CD4-positive, CD25-positive, alpha-beta regulatory T cell (primary cell): Measurements from ENCODE around the gene PHF19. TPM values are rescaled to one million over a fixed set of nuclear protein-coding genes. Genes with fewer than 3 reads are reported as not detected.

Experiments
- ATAC-seq, 2 donors: fragments of 150-1000 bp; cut with Tn5 transposase; one replicate each; pipeline ENCODE4 v1.10.0; 2021; ENCODE audit warnings: low read depth in 2 of 2, moderate number of reproducible peaks in 2 of 2, moderate library complexity in 1 of 2
- DNase-seq, 3 donors: peaks; one replicate each; pipeline versions ENCODE4 v3.0.0 to v3.0.0-alpha.2; 2012 to 2022; ENCODE audit warnings: mixed read lengths in 1 of 3
- H3K27ac ChIP-seq: one replicate; pipeline ENCODE4 v1.7.0; 2013; ENCODE audit warnings: mild to moderate bottlenecking, low read length; ENCODE audit not compliant: insufficient read depth, poor library complexity, severe bottlenecking
- H3K27me3 ChIP-seq: one replicate; pipeline ENCODE4 v1.7.0; 2013; ENCODE audit warnings: low read length; ENCODE audit not compliant: control insufficient read depth, insufficient read depth
- H3K36me3 ChIP-seq: one replicate; pipeline ENCODE4 v1.7.0; 2013; ENCODE audit warnings: mild to moderate bottlenecking, low read length, moderate library complexity; ENCODE audit not compliant: control insufficient read depth, insufficient read depth
- H3K4me1 ChIP-seq: 2 replicates; pipeline ENCODE4 v1.7.0; 2013; ENCODE audit warnings: mild to moderate bottlenecking, low read length; ENCODE audit not compliant: insufficient read depth, control insufficient read depth, poor library complexity, severe bottlenecking
- H3K4me3 ChIP-seq: one replicate; pipeline ENCODE4 v1.7.0; 2013; ENCODE audit warnings: low read depth, mild to moderate bottlenecking, low read length, moderate library complexity
- H3K9me3 ChIP-seq, 2 experiments: 1 replicate in 1 of 2; 2 replicates in 1 of 2; pipeline ENCODE4 v1.7.0; 2013; ENCODE audit warnings: low read length in 2 of 2, mild to moderate bottlenecking in 1 of 2, moderate library complexity in 1 of 2; ENCODE audit not compliant: control insufficient read depth in 2 of 2
- H3K27ac Mint-ChIP-seq, 3 donors: one replicate each; pipeline ENCODE4 v1.8.0; 2020 to 2022; ENCODE audit warnings: mild to moderate bottlenecking in 3 of 3, mixed read lengths in 3 of 3, moderate library complexity in 2 of 3
- H3K27me3 Mint-ChIP-seq: one replicate; pipeline ENCODE4 v1.8.0; 2022; ENCODE audit warnings: mild to moderate bottlenecking, mixed read lengths
- H3K36me3 Mint-ChIP-seq: one replicate; pipeline ENCODE4 v1.8.0; 2020; ENCODE audit warnings: mixed read lengths
- H3K4me1 Mint-ChIP-seq, 4 donors: one replicate each; pipeline ENCODE4 v1.8.0; 2020 to 2022; ENCODE audit warnings: mixed read lengths in 4 of 4, mild to moderate bottlenecking in 1 of 4
- H3K4me3 Mint-ChIP-seq, 4 donors: one replicate each; pipeline ENCODE4 v1.8.0; 2020 to 2022; ENCODE audit warnings: mild to moderate bottlenecking in 4 of 4, mixed read lengths in 4 of 4, moderate library complexity in 3 of 4
- H3K9me3 Mint-ChIP-seq, 7 donors: one replicate each; pipeline ENCODE4 v1.8.0; 2020 to 2022; ENCODE audit warnings: mixed read lengths in 7 of 7, mild to moderate bottlenecking in 3 of 7, moderate library complexity in 2 of 7
- polyA plus RNA-seq, 4 donors: library from polyadenylated mRNA; unstranded; fragments of 300-500 nt; fragmentation: Illumina TruSeq; gene quantifications; one replicate each; pipeline ENCODE4 v1.2.3, GENCODE V29; 2021
- total RNA-seq: library from RNA; stranded (reverse); gene quantifications from one replicate; pipeline ENCODE4 v1.2.3, GENCODE V29; 2022

The PHF19 gene
- total RNA-seq = 149 TPM
- polyA plus RNA-seq = 10 to 100 TPM; 21.4 to 43.2 (median 31.9) TPM

DNA sequence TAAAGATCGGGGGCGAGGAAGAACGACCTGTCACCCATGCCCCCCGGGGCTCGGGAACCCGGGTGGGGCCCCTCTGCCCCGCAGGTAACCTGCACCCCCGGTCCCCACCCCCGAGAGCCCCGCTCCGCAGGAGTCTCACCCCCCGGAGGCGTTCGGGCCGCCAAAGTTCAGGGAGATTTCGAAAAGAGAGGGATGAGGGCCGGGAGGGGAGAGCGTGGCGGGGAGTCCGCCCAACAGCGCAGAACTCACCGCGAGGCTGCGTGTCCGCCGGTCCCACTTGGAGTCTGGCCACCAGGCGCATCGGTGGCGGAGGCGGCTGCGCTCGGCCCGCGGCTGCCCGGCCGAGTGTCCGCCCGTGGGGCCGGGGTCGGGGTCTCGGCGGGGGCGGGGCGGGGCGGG lies at the start of gene PHF19:
Gene PHF19 (minus strand): TSS at position 347 of the 399 bp plus-strand sequence. CDS start 2,447 bp downstream, outside the sequence.
- Mint-ChIP-seq H3K9me3 (no peaks in the 10 kb centered on the region), H3K36me3 (peaks cover 9% of the 10 kb centered on the region), H3K4me1 (peaks cover 40 to 84% (median 68%) of the 10 kb centered on the region in 4 donors), H3K27ac (peak within 1 kb of the TSS; percentile 95 to 98 (median 96)), H3K4me3 (peak within 1 kb of the TSS; percentile 96 to 99 (median 98)), H3K27me3 (no peaks in the 10 kb centered on the region)
- DNase-seq (peak in 2 of 3 donors; percentile 27 to 62), ATAC-seq (peak; percentile 1)
- Histone ChIP-seq H3K4me1 (peaks cover 79% of the 10 kb centered on the region), H3K27ac (peak within 1 kb of the TSS; percentile 94), H3K36me3 (peaks cover 31% of the 10 kb centered on the region), H3K4me3 (peak within 1 kb of the TSS; percentile 94), H3K27me3 (no peaks in the 10 kb centered on the region), H3K9me3 (no peaks in the 10 kb centered on the region)

- H3K4me3 ChIP-seq = peak within 1 kb of the TSS; percentile 96
- peaks cover 41% of the 10 kb centered on the region for H3K36me3 Mint-ChIP-seq
- peak within 1 kb of the TSS; percentile 95 to 100 (median 97) for H3K27ac Mint-ChIP-seq
Observed at GRCh38 chr9:120926397-120926928, 49.5 kb upstream of the PHF19 start, which contains the start of gene TRAF1. TSS of gene TRAF1 (minus strand) at chr9:120926796. CDS start at chr9:120926075, 721 bp downstream.

GRCh38 chr9:120925535-120926396 lies 48.8 kb upstream of the PHF19 start:
- peak overlapping the region; percentile 96 for H3K4me3 ChIP-seq
- H3K36me3 Mint-ChIP-seq = peaks cover 46% of the 10 kb centered on the region
- H3K36me3 ChIP-seq = peaks cover 29% of the 10 kb centered on the region
- H3K9me3 Mint-ChIP-seq = no peaks in the 10 kb centered on the region
- peak overlapping the region; percentile 95 to 100 (median 97) for H3K27ac Mint-ChIP-seq
- H3K27me3 ChIP-seq = no peaks in the 10 kb centered on the region
- no peaks in the 10 kb centered on the region for H3K9me3 ChIP-seq
- H3K4me1 Mint-ChIP-seq = peaks cover 18 to 81% (median 49%) of the 10 kb centered on the region in 4 donors
- DNase-seq (peak; percentile 48 to 72 (median 63)), ATAC-seq (peak; percentile 40 to 41)
- H3K4me3 Mint-ChIP-seq = peak overlapping the region; percentile 95 to 99 (median 95)
- peak overlapping the region; percentile 99 for H3K27ac ChIP-seq
- H3K27me3 Mint-ChIP-seq = no peaks in the 10 kb centered on the region
- peaks cover 96% of the 10 kb centered on the region for H3K4me1 ChIP-seq

More at GRCh38 chr9:120926397-120926928, 49.5 kb upstream of the PHF19 start, which contains the start of gene TRAF1:
- peak in 2 of 3 donors; percentile 51 to 73 for DNase-seq
- Mint-ChIP-seq H3K4me3 (peak within 1 kb of the TSS; percentile 95 to 99 (median 95)), H3K9me3 (no peaks in the 10 kb centered on the region), H3K27me3 (no peaks in the 10 kb centered on the region), H3K4me1 (peaks cover 15 to 81% (median 50%) of the 10 kb centered on the region in 4 donors)
- peaks cover 96% of the 10 kb centered on the region for H3K4me1 ChIP-seq
- peaks cover 23% of the 10 kb centered on the region for H3K36me3 ChIP-seq
- ATAC-seq = peak; percentile 26 to 35
- peak within 1 kb of the TSS; percentile 99 for H3K27ac ChIP-seq
- H3K9me3 ChIP-seq = no peaks in the 10 kb centered on the region
- no peaks in the 10 kb centered on the region for H3K27me3 ChIP-seq

DNA sequence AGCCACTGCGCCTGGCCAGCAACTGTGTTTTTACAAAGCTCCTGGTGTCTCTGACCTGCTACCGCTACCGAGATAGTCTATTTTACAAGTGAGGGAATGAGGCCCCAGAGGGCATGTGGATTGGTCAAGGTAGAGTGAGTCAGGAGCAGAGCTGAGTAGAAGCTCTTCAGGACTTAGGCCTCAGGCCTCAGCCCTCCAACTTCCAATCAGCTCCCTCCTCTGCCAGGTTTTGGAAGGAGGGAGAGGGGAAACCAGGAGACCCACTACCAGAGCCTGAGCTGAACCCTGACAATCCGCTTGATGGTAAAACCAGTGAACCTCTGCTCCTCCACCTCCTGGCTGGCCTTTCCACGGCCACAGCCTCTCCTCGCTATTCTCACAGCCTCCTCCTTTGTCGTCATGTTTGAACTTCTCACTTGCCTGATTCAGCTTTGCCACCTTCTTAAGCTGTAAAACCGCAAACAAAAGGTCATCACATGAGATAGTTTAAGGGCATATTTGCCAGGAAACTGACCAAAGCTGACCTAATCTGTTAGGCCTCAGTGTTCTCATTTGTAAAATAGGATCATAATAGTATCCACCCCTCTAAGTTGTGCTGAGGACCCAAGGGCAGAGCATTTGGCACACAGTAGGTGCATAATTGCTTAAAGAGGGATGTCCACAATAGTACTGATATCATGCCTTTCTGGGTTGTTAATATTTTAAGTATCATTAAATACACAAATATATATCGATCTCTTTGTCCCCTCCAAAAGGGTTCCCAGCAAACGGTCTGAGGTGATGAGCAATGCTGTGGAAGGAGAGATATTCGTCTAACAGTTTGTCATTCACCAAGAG lies 47.9 kb upstream of the PHF19 start:
- no peaks in the 10 kb centered on the region for H3K27me3 Mint-ChIP-seq
- Histone ChIP-seq H3K4me1 (peaks cover 96% of the 10 kb centered on the region), H3K9me3 (no peaks in the 10 kb centered on the region), H3K4me3 (peak overlapping the region; percentile 96), H3K27ac (peak overlapping the region; percentile 99), H3K36me3 (peaks cover 36% of the 10 kb centered on the region), H3K27me3 (no peaks in the 10 kb centered on the region)
- H3K4me3 Mint-ChIP-seq = peak overlapping the region; percentile 95 to 99 (median 95)
- H3K27ac Mint-ChIP-seq = peak overlapping the region; percentile 95 to 100 (median 97)
- no peak for ATAC-seq
- H3K36me3 Mint-ChIP-seq = peaks cover 54% of the 10 kb centered on the region
- peak in 1 of 3 donors; percentile 63 for DNase-seq
- H3K4me1 Mint-ChIP-seq = peaks cover 20 to 82% (median 50%) of the 10 kb centered on the region in 4 donors
- no peaks in the 10 kb centered on the region for H3K9me3 Mint-ChIP-seq

- H3K27me3 ChIP-seq = no peaks in the 10 kb centered on the region
- ATAC-seq = no peak
- no peaks in the 10 kb centered on the region for H3K9me3 Mint-ChIP-seq
- peaks cover 25 to 86% (median 54%) of the 10 kb centered on the region in 4 donors for H3K4me1 Mint-ChIP-seq
- no peaks in the 10 kb centered on the region for H3K27me3 Mint-ChIP-seq
- peaks cover 45% of the 10 kb centered on the region for H3K36me3 ChIP-seq
- DNase-seq = no peak
- H3K4me3 ChIP-seq = peak overlapping the region; percentile 96
- H3K9me3 ChIP-seq = no peaks in the 10 kb centered on the region
- H3K27ac Mint-ChIP-seq = peak overlapping the region; percentile 95 to 100 (median 97)
- H3K27ac ChIP-seq = peak overlapping the region; percentile 99
- H3K4me3 Mint-ChIP-seq = peak overlapping the region; percentile 95 to 99 (median 95)
- peaks cover 63% of the 10 kb centered on the region for H3K36me3 Mint-ChIP-seq
- peaks cover 96% of the 10 kb centered on the region for H3K4me1 ChIP-seq
Observed at GRCh38 chr9:120923620-120924328, 46.8 kb upstream of the PHF19 start.

DNA sequence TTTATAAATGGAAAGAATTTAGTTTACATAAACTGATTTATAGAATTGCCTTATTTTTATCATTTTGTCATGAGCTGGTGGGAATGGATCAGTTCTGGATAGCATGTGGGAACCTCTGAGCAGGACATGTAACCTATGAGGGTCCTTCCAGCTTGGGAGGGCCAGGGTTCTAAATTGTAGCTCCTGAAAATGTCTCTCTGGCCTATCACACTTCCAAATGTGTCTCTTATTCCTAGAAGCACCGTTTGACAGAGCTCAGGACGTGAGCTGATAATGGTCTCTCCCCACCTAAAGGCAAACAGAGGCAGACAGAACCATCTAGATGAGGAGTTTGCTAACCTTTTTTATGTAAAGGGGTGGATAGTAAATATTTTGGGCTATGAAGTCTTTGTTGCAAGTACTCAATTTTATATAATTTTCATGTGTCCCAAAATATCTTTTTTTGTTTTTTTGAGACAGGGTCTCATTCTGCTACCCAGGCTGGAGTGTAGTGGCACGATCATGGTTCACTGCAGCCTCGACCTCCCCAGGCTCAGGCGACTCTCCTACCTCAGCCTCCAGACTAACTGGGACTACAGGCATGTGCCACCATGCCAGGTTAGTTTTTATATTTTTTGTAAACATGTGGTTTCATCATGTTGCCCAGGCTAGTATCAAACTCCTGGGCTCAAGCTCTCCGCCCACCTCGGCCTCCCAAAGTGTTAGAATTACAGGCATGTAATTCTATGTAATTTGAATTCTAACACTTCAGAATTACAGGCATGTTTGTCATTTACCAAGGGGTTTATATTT lies 45.6 kb upstream of the PHF19 start:
- Histone ChIP-seq H3K36me3 (peaks cover 56% of the 10 kb centered on the region), H3K27ac (peak overlapping the region; percentile 99), H3K4me3 (peak overlapping the region; percentile 96), H3K9me3 (no peaks in the 10 kb centered on the region), H3K27me3 (no peaks in the 10 kb centered on the region), H3K4me1 (peaks cover 98% of the 10 kb centered on the region)
- no peaks in the 10 kb centered on the region for H3K27me3 Mint-ChIP-seq
- DNase-seq (no peak), ATAC-seq (no peak)
- peak overlapping the region; percentile 95 to 100 (median 97) for H3K27ac Mint-ChIP-seq
- no peaks in the 10 kb centered on the region for H3K9me3 Mint-ChIP-seq
- H3K4me1 Mint-ChIP-seq = peaks cover 25 to 89% (median 57%) of the 10 kb centered on the region in 4 donors
- peaks cover 72% of the 10 kb centered on the region for H3K36me3 Mint-ChIP-seq
- H3K4me3 Mint-ChIP-seq = peak overlapping the region; percentile 95 to 99 (median 95)
